Body of pancreas (tissue), 4 donors: ENCODE results near the gene QRICH1. TPM values are rescaled to one million over a fixed set of nuclear protein-coding genes. Genes with fewer than 3 reads are reported as not detected.
A peak's percentile ranks its signal among the peaks of the same experiment; 100 is the strongest.

Experiments
- ATAC-seq: fragments of 150-250 bp; one replicate; pipeline ENCODE4 v1.9.1; 2016
- DNase-seq, 4 donors: peaks; one replicate each; pipeline ENCODE4 v3.0.0-alpha.2; 2019
- H3K27ac ChIP-seq, 4 donors: fragments of 200-600 bp; sonication (generic); 1 replicate in 3 of 4; 2 replicates in 1 of 4; pipeline versions ENCODE4 v1.5.1 to v1.6.1; 2016 to 2019; ENCODE audit warnings: mild to moderate bottlenecking in 1 of 4, mixed read lengths in 1 of 4, moderate library complexity in 1 of 4
- H3K27me3 ChIP-seq, 2 donors: fragments of 200-600 bp; sonication (generic); one replicate each; pipeline ENCODE4 v1.6.0; 2016; ENCODE audit warnings: mild to moderate bottlenecking in 1 of 2
- H3K36me3 ChIP-seq, 2 donors: fragments of 200-600 bp; sonication (generic); replicated peaks in 1 of 2; 2 replicates each; pipeline ENCODE4 v1.5.1; 2016; ENCODE audit warnings: low read depth in 2 of 2; ENCODE audit not compliant: insufficient read depth in 1 of 2
- H3K4me1 ChIP-seq: fragments of 200-600 bp; sonication (generic); one replicate; pipeline ENCODE4 v1.6.0; 2016
- H3K4me3 ChIP-seq, 2 donors: fragments of 200-600 bp; sonication (generic); 1 replicate in 1 of 2; 2 replicates in 1 of 2; pipeline ENCODE4 v1.5.1; 2016 to 2019
- H3K9me3 ChIP-seq, 3 donors: fragments of 200-600 bp; sonication (generic); 1 replicate in 2 of 3; 2 replicates in 1 of 3; pipeline ENCODE4 v1.5.1; 2016
- POLR2A ChIP-seq, 3 donors: fragments of 450-650 bp; IDR thresholded peaks; one replicate each; pipeline ENCODE4 v1.6.1; 2016; ENCODE audit warnings: antibody characterized with exemption in 3 of 3, mild to moderate bottlenecking in 2 of 3
- WGBS, 2 donors: methylation state at CpG; one replicate each; pipeline ENCODE4 v1.1.5; 2017; 5-methylcytosine and 5-hydroxymethylcytosine counted together
- intact Hi-C: fragments of 100-400 bp; cut with DNase I; formaldehyde crosslinking; loops from one replicate; pipeline ENCODE4 v1.15.1; 2023
- total RNA-seq, 2 donors: library from RNA; depleted of rRNA; stranded (reverse); fragments of >200 nt; gene quantifications; one replicate each; pipeline ENCODE4 v1.1.0, GENCODE V29; 2016
- TF ChIP-seq, protein P1 (sequence below), 7 experiments: fragments of 450-650 bp in 4 of 7; fragments of 200-600 bp in 3 of 7; sonication (generic) in 3 of 7; IDR thresholded peaks; one replicate each; pipeline ENCODE4 v1.5.1; 2016 to 2019; ENCODE audit warnings: antibody characterized with exemption in 7 of 7

QRICH1 gene
- total RNA-seq, 2 donors from 2014 or later = 63.6 to 67.9 TPM

- ATAC-seq (no peak), DNase-seq (no peak)
- H3K27me3 ChIP-seq = no peaks in the 10 kb centered on the region
- no peak overlapping the region for H3K27ac ChIP-seq
- H3K36me3 ChIP-seq = peaks cover 10 to 57% of the 10 kb centered on the region in 2 donors
- no peaks in the 10 kb centered on the region for H3K4me1 ChIP-seq
- TF ChIP-seq POLR2A (IDR thresholded peaks at IDR 0.05) = no peak
- TF ChIP-seq, protein P1, sequence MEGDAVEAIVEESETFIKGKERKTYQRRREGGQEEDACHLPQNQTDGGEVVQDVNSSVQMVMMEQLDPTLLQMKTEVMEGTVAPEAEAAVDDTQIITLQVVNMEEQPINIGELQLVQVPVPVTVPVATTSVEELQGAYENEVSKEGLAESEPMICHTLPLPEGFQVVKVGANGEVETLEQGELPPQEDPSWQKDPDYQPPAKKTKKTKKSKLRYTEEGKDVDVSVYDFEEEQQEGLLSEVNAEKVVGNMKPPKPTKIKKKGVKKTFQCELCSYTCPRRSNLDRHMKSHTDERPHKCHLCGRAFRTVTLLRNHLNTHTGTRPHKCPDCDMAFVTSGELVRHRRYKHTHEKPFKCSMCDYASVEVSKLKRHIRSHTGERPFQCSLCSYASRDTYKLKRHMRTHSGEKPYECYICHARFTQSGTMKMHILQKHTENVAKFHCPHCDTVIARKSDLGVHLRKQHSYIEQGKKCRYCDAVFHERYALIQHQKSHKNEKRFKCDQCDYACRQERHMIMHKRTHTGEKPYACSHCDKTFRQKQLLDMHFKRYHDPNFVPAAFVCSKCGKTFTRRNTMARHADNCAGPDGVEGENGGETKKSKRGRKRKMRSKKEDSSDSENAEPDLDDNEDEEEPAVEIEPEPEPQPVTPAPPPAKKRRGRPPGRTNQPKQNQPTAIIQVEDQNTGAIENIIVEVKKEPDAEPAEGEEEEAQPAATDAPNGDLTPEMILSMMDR (IDR thresholded peaks at IDR 0.05) = no peak
- intact Hi-C loops = no loop called here
- H3K4me3 ChIP-seq = no peak overlapping the region
- H3K9me3 ChIP-seq = no peaks in the 10 kb centered on the region
- WGBS, 2 donors = 73% methylated on average over 6 of the region's 6 CpGs; no CpG with 5 or more reads in 1 of the 2 donors
These were observed 17.5 kb upstream of the QRICH1 start for GRCh38 chr3:49111347-49111746.

DNA sequence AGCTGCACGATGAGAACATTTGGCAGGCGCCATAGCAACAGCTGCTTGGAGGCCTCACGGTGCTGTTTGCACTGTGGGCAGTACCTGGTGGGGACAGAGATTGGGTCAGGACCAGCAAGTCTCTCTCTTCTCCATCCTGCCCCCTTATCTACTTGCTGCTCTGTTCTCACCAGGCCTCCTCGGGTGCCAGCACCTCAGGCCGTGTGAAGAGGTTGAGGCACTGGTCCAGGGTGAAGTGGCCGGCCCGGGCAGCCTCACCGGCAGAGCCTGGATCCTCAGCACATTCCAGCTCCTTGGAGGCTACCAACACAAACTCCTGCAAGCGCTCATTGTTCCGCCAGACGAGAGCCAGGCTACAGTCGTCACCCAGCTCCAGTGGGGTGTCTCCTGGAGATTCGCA is 16.9 kb upstream of the QRICH1 start:
- Histone ChIP-seq H3K27me3 (no peaks in the 10 kb centered on the region), H3K4me3 (no peak overlapping the region), H3K9me3 (no peaks in the 10 kb centered on the region), H3K36me3 (peaks cover 9 to 51% of the 10 kb centered on the region in 2 donors), H3K4me1 (peaks cover 5% of the 10 kb centered on the region), H3K27ac (no peak overlapping the region)
- ATAC-seq (no peak), DNase-seq (no peak)
- TF ChIP-seq, protein P1 (IDR thresholded peaks at IDR 0.05) = no peak
- TF ChIP-seq POLR2A (IDR thresholded peaks at IDR 0.05) = no peak
- WGBS, 2 donors = 82 to 83% methylated on average over 10 to 13 of the region's 13 CpGs
- intact Hi-C loops = no loop called here

GRCh38 chr3:49108346-49108745 is 14.5 kb upstream of the QRICH1 start:
- 80 to 86% methylated on average over 8 to 14 of the region's 14 CpGs for WGBS, 2 donors
- H3K4me3 ChIP-seq = no peak overlapping the region
- DNase-seq (no peak), ATAC-seq (no peak)
- H3K36me3 ChIP-seq = peaks cover under 1 to 30% of the 10 kb centered on the region in 2 donors
- TF ChIP-seq, protein P1 (IDR thresholded peaks at IDR 0.05) = no peak
- no peak for TF ChIP-seq POLR2A (IDR thresholded peaks at IDR 0.05)
- H3K27ac ChIP-seq = no peak overlapping the region
- H3K9me3 ChIP-seq = no peaks in the 10 kb centered on the region
- H3K27me3 ChIP-seq = no peaks in the 10 kb centered on the region
- intact Hi-C loops = no loop called here
- peaks cover 22% of the 10 kb centered on the region for H3K4me1 ChIP-seq

DNA sequence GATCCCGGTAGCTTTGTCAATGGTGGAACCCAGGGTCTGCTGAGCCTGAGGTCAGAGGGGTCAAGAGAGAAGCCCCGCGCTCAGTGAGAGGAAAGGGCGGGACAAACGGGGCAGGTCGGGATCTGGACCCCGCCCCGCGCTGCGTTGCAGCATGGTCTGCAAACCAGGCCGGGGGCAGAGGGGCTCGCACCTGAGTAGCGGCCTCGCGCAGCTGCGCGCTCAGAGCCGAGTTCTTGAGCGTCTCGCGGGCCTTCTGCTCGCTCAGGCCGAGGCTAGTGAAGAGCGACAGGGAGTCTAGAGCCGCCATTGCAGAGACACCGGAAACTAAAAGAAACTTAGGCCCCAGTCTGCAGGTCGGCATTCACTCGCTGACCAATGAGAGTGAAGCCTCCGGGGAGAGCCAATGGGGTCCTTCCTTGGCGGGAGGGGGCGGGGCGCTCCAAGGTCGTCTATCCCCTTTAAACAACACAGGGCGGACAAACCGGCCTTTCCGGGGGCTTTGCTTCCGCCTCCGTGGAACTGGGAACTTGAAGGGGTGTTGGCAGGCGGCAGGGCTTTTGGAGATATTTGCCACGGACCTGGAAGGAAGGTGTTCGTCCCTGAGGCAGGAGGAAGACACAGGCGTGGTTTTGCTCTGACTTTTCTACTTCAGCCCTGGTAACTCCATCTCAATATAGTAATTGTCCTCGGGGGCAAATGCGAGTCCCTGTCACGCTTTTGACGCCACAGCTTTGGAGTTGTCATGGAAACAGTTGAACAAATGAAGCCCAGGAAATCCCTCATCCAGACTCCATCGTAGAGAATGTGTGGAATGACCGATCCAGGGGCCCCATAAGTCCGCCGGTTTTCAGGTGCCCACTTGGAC is 10.8 kb upstream of the QRICH1 start, which contains the start of gene QARS1:
Gene QARS1 (minus strand): TSS at position 331 of the 865 bp plus-strand sequence. CDS start 24 bp downstream, at position 307.
- 1 to 5% methylated on average over 7 to 50 of the region's 50 CpGs for WGBS, 2 donors
- peak; percentile 98 for ATAC-seq
- H3K27ac ChIP-seq = peak within 1 kb of the TSS; percentile 54 to 88 (median 68)

More for the DNA sequence above, 10.8 kb upstream of the QRICH1 start, which contains the start of gene QARS1:
- TF ChIP-seq POLR2A (IDR thresholded peaks at IDR 0.05) = peak; percentile 39 to 77 (median 76)
- TF ChIP-seq, protein P1 (IDR thresholded peaks at IDR 0.05) = peak in 1 of 7 experiments; percentile 7
- Histone ChIP-seq H3K4me1 (peaks cover 27% of the 10 kb centered on the region), H3K27me3 (no peaks in the 10 kb centered on the region), H3K36me3 (peaks cover 0 to 19% of the 10 kb centered on the region in 2 donors), H3K4me3 (peak within 1 kb of the TSS; percentile 79 to 95), H3K9me3 (no peaks in the 10 kb centered on the region)
- DNase-seq = peak; percentile 90 to 94 (median 94)
- intact Hi-C loops = no loop called here
